K562 (cell line): Measurements from ENCODE around the gene COL23A1. TPM values are rescaled to one million over a fixed set of nuclear protein-coding genes. Genes with fewer than 3 reads are reported as not detected.

Source experiments
- ATAC-seq: fragments of 200-7000 bp; cut with Tn5 transposase; 3 replicates; pipeline ENCODE4 v1.9.1; 2020; ENCODE audit warnings: moderate library complexity
- BruUV-seq: library from RNA; stranded (reverse); fragments of 400-500 nt; replicated peaks from 2 replicates; lab custom pipeline; 2021; lab: Mats Ljungman, UMichigan
- CTCF ChIA-PET: fragments of 300-600 bp; formaldehyde crosslinking; extraction: SDS; loops from one replicate; lab custom pipeline; 2021; ENCODE audit warnings: low intra/inter-chr PET ratio; lab: Yijun Ruan, JAX
- POLR2A ChIA-PET: fragments of 300-600, 350-650 bp; sonication (Branson Sonifier 250); formaldehyde crosslinking; extraction: SDS; loops from one replicate; lab custom pipeline; 2021; ENCODE audit warnings: antibody characterized with exemption, inconsistent platforms; lab: Yijun Ruan, JAX
- DNase-seq, 4 experiments: peaks; one replicate each; pipeline versions ENCODE4 v3.0.0 to v3.0.0-alpha.2; 2011 to 2018; ENCODE audit warnings: low spot score in 3 of 4, mixed read lengths in 3 of 4; ENCODE audit errors: extremely low read depth in 1 of 4
- FAIRE-seq: peaks from 2 replicates; lab custom pipeline; 2011; peaks lifted over from hg19 to GRCh38; lab: Jason Lieb, UNC
- H2AFZ ChIP-seq: 2 replicates; pipeline ENCODE4 v1.6.0; 2011; ENCODE audit warnings: low read depth, low read length, control low read depth, inconsistent platforms
- H3K27ac ChIP-seq: fragments of 200-600 bp; 3 replicates; pipeline ENCODE4 v1.8.0; 2011; ENCODE audit warnings: low read depth, mild to moderate bottlenecking, control low read depth, inconsistent platforms, low read length, moderate library complexity, mixed read lengths; ENCODE audit errors: extremely low read depth
- H3K27me3 ChIP-seq, 2 experiments: fragments of 300-600 bp in 1 of 2; 2 replicates in 1 of 2; 3 replicates in 1 of 2; pipeline versions ENCODE4 v1.6.0 to v1.8.0; 2011; ENCODE audit warnings: inconsistent platforms in 2 of 2, low read length in 2 of 2, mild to moderate bottlenecking in 1 of 2, mixed read lengths in 1 of 2, moderate library complexity in 1 of 2; ENCODE audit not compliant: control insufficient read depth in 2 of 2, insufficient read depth in 2 of 2
- H3K36me3 ChIP-seq: fragments of 300-600 bp; 3 replicates; pipeline ENCODE4 v1.8.0; 2011; ENCODE audit warnings: mild to moderate bottlenecking, low read length, inconsistent platforms; ENCODE audit not compliant: control insufficient read depth, insufficient read depth
- H3K4me1 ChIP-seq, 2 experiments: fragments of 200-600 bp in 1 of 2; replicated peaks in 1 of 2; 2 replicates in 1 of 2; 3 replicates in 1 of 2; pipeline versions ENCODE4 v1.5.1 to v1.8.0; 2011; ENCODE audit warnings: inconsistent platforms in 2 of 2, low read length in 2 of 2, mild to moderate bottlenecking in 1 of 2, mixed read lengths in 1 of 2, moderate library complexity in 1 of 2; ENCODE audit not compliant: control insufficient read depth in 2 of 2, insufficient read depth in 2 of 2
- H3K4me2 ChIP-seq: 2 replicates; pipeline ENCODE4 v1.6.1; 2011; ENCODE audit warnings: low read length, control low read depth, inconsistent platforms, mixed read lengths; ENCODE audit not compliant: insufficient read depth
- H3K4me3 ChIP-seq: fragments of 200-600 bp; sonication (generic), shearing (Covaris generic); 2 replicates; pipeline ENCODE4 v1.5.1; 2016; ENCODE audit warnings: control low read depth, inconsistent platforms
- H3K79me2 ChIP-seq: fragments of 200-600 bp; 3 replicates; pipeline ENCODE4 v1.8.0; 2011; ENCODE audit warnings: low read length, inconsistent platforms; ENCODE audit not compliant: control insufficient read depth, insufficient read depth
- H3K9ac ChIP-seq, 2 experiments: 2 replicates each; pipeline versions ENCODE4 v1.6.0 to v1.6.1; 2011; ENCODE audit warnings: low read depth in 2 of 2, low read length in 2 of 2, control low read depth in 1 of 2, inconsistent platforms in 1 of 2, mild to moderate bottlenecking in 1 of 2, mixed read lengths in 1 of 2; ENCODE audit not compliant: insufficient read depth in 1 of 2
- H3K9me1 ChIP-seq: one replicate; pipeline ENCODE4 v1.6.0; 2011; ENCODE audit warnings: inconsistent platforms, mild to moderate bottlenecking, low read length, moderate library complexity; ENCODE audit not compliant: control insufficient read depth, insufficient read depth
- H3K9me3 ChIP-seq: replicated peaks from 2 replicates; pipeline ENCODE4 v1.5.1; 2011; ENCODE audit warnings: low read depth, low read length, inconsistent platforms; ENCODE audit not compliant: control insufficient read depth, insufficient read depth
- H4K20me1 ChIP-seq: replicated peaks from 2 replicates; pipeline ENCODE4 v1.6.1; 2011; ENCODE audit warnings: low read length, inconsistent platforms, mixed read lengths; ENCODE audit not compliant: control insufficient read depth, insufficient read depth
- ETV1 ChIP-seq: fragments of 450-650 bp; conservative IDR thresholded peaks from 2 replicates; pipeline ENCODE4 v1.6.1; 2016; ENCODE audit warnings: missing genetic modification characterization, control low read depth, low read depth, missing compliant biosample characterization
- RBM14 ChIP-seq: fragments of 200-400 bp; formaldehyde crosslinking; IDR thresholded peaks from 2 replicates; pipeline ENCODE4 v1.6.1; 2018; ENCODE audit warnings: low read depth, mild to moderate bottlenecking, low read length, moderate library complexity, borderline replicate concordance; ENCODE audit not compliant: insufficient read depth
- TBL1XR1 ChIP-seq, 2 experiments: IDR thresholded peaks; 2 replicates each; pipeline ENCODE4 v1.6.1; 2012; ENCODE audit warnings: improper control_type of control experiment in 2 of 2, low read length in 2 of 2, mild to moderate bottlenecking in 1 of 2
- ZMIZ1 ChIP-seq, 2 experiments: fragments of 150-350 bp in 1 of 2; IDR thresholded peaks; 2 replicates each; pipeline ENCODE4 v1.6.1; 2012 to 2016; ENCODE audit warnings: low read depth in 2 of 2, low read length in 2 of 2, mild to moderate bottlenecking in 1 of 2, moderate library complexity in 1 of 2
- ZNF12 ChIP-seq: sonication (generic); formaldehyde crosslinking; IDR thresholded peaks from 2 replicates; pipeline ENCODE4 v1.4.0; 2020; ENCODE audit warnings: mild to moderate bottlenecking, missing genetic modification reagents
- ZNF263 ChIP-seq: sonication (generic); formaldehyde crosslinking; IDR thresholded peaks from 2 replicates; pipeline ENCODE4 v1.8.0; 2022; ENCODE audit warnings: mild to moderate bottlenecking, missing genetic modification reagents, borderline replicate concordance
- ZNF668 ChIP-seq: fragments of 250-450 bp; sonication (Bioruptor Pico); IDR thresholded peaks from 2 replicates; pipeline ENCODE4 v1.8.0; 2022; ENCODE audit warnings: mild to moderate bottlenecking, inconsistent platforms
- WGBS: fragments of 100-300 bp; shearing (Covaris generic); methylation state at CpG from one replicate; pipeline ENCODE4 v1.1.6; 2016; ENCODE audit warnings: low coverage, mixed read lengths; ENCODE audit not compliant: insufficient coverage; ENCODE audit errors: missing lambda C conversion rate; 5-methylcytosine and 5-hydroxymethylcytosine counted together
- in situ Hi-C: fragments of 300-500 bp; cut with MboI; formaldehyde crosslinking; loops from 4 replicates; pipeline ENCODE4 v1.15.0; 2018; ENCODE audit warnings: inconsistent platforms, mixed read lengths
- intact Hi-C: fragments of 100-400 bp; cut with micrococcal nuclease; formaldehyde crosslinking; loops from 2 replicates; pipeline ENCODE4 v1.14.2; 2022
- polyA plus RNA-seq, 8 experiments: library from polyadenylated mRNA; depleted of rRNA in 4 of 8; stranded (reverse) in 5 of 8; unstranded in 3 of 8; fragments of >200 nt; fragmentation: Nextera tagmentation in 2 of 8; fragmentation: Illumina TruSeq in 1 of 8; extraction: Ambion mirVana in 2 of 8; extraction: Trizol in 1 of 8; gene quantifications; 2 replicates each; pipeline versions ENCODE4 v1.2.1 to v1.2.3, GENCODE V29; 2011 to 2014; ENCODE audit warnings: inconsistent platforms in 1 of 8, missing spikeins in 1 of 8
- total RNA-seq, 7 experiments: library from RNA; depleted of rRNA in 6 of 7; stranded (reverse); fragments of >200 nt in 6 of 7; fragmentation: Illumina TruSeq in 2 of 7; extraction: Trizol in 2 of 7; gene quantifications; 2 replicates each; pipeline versions ENCODE4 v1.2.1 to v1.2.3, GENCODE V29; 2011 to 2021; ENCODE audit warnings: low replicate concordance in 1 of 7

Gene COL23A1
- total and polyA plus RNA-seq, 9 of the 15 experiments (the other 6 are each of a cell fraction or from before 2014, with no cell fraction given), result 0.09 TPM; not detected in 8

GRCh38 chr5:178327446-178327845 is 262.7 kb downstream of the COL23A1 start:
- Histone ChIP-seq H4K20me1 (peaks cover 3% of the 10 kb centered on the region; the same call in 1 of the 2 replicates), H2AFZ (no peak overlapping the region), H3K36me3 (no peaks in the 10 kb centered on the region), H3K4me2 (no peak overlapping the region), H3K9me3 (no peaks in the 10 kb centered on the region), H3K4me3 (no peak overlapping the region), H3K79me2 (no peaks in the 10 kb centered on the region), H3K27me3 (peaks cover 28 to 95% of the 10 kb centered on the region in 2 experiments), H3K27ac (no peak overlapping the region), H3K9me1 (peaks cover 3% of the 10 kb centered on the region), H3K4me1 (peaks cover 0 to 4% of the 10 kb centered on the region in 2 experiments; a peak in 2 of 5 replicates), H3K9ac (no peak overlapping the region)
- no TSS peak for BruUV-seq
- FAIRE-seq (no peak), ATAC-seq (no peak), DNase-seq (no peak)
- ChIA-PET POLR2A (no interaction called here), CTCF (no interaction called here)
- no peak for TF ChIP-seq ETV1 (tag)
- no peak for TF ChIP-seq ZNF668 (CRISPR knock-in tag)
- TF ChIP-seq RBM14, result no peak
- no peak for TF ChIP-seq TBL1XR1 (IDR thresholded peaks at IDR 0.05; ENCODE audit: low read length in 2 of 2)
- no peak for TF ChIP-seq ZNF263 (CRISPR knock-in tag)
- TF ChIP-seq ZMIZ1 (IDR thresholded peaks at IDR 0.05; ENCODE audit: low read depth in 2 of 2, low read length in 2 of 2), result no peak
- no peak for TF ChIP-seq ZNF12 (CRISPR knock-in tag)
- intact Hi-C loops, result no loop called here
- in situ Hi-C loops, result no loop called here
- 23% methylated on average over 9 of the region's 10 CpGs for WGBS
